ENCODE data around the gene ZNF595. TPM values are rescaled to one million over a fixed set of nuclear protein-coding genes. Genes with fewer than 3 reads are reported as not detected.
A peak's percentile ranks its signal among the peaks of the same experiment; 100 is the strongest.

The ZNF595 gene
- total and polyA plus RNA-seq, 2 experiments from 2014 or later: 13.5 to 27.7 TPM

DNA sequence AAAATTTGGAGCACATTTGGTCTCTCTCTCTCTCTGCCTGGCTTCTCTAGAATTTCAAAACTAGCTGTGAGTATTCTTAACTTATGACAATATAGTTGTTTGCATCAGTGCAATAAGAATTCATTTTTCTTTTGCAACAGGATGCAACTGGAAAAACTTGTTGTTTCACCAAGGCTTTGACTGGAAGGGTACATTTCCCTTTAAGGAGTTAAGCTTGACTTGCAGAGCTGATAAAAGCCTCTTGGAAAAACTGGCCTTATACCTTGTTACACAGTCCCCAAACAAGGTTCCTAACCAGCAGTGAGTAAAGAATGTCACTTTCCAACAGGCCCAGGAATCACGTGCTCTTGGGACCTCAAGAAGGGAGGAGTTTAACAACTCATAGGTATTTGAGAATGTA is 45.3 kb downstream of the ZNF595 start:
- H3K36me3 ChIP-seq: no peaks in the 10 kb centered on the region
- H3K9me3 ChIP-seq (ENCODE audit: low read depth): no peaks in the 10 kb centered on the region

GRCh38 chr4:99863-100262 is 46.7 kb downstream of the ZNF595 start:
- no peak for TF ChIP-seq CTCF (IDR thresholded peaks at IDR 0.05; ENCODE audit: low read depth, low read length)
- Histone ChIP-seq H3K4me1 (ENCODE audit: low read depth) (no peaks in the 10 kb centered on the region), H3K27ac (no peak overlapping the region), H3K36me3 (no peaks in the 10 kb centered on the region), H3K4me3 (no peak overlapping the region), H3K27me3 (peaks cover 9% of the 10 kb centered on the region), H3K9me3 (ENCODE audit: low read depth) (no peaks in the 10 kb centered on the region)
- DNase-seq (ENCODE audit: low read depth in 1 of 2, low spot score in 1 of 2): peak in 1 of 2 donors; percentile 2

More for the DNA sequence above, 45.3 kb downstream of the ZNF595 start:
- Histone ChIP-seq H3K4me3 (no peak overlapping the region), H3K27ac (no peak overlapping the region), H3K27me3 (no peaks in the 10 kb centered on the region), H3K4me1 (ENCODE audit: low read depth) (no peaks in the 10 kb centered on the region)
- no peak for DNase-seq (ENCODE audit: low read depth in 1 of 2, low spot score in 1 of 2)
- no peak for TF ChIP-seq CTCF (IDR thresholded peaks at IDR 0.05; ENCODE audit: low read depth, low read length)

DNA sequence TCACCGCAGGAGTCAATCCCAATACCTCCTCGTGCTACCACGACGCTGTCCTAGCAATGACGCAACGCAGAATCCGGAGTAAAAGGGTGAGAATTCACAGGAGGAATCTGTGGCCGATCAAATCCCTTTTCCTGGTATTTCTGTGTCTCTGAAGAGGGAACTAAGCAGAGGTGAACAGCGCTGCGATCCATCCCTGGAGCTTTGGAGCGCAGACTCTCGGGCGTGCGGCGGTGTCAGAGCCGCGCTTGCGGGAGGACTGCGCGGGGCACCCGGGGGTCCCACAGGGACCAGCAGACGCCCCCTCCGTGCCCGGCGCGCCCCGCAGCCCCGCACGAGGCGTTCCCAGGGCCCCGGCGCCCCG is 53.9 kb downstream of the ZNF595 start:
- H3K27ac ChIP-seq: no peak overlapping the region
- DNase-seq (ENCODE audit: low read depth in 1 of 2, low spot score in 1 of 2): no peak
- peak overlapping the region; percentile 31 for H3K4me3 ChIP-seq
- H3K9me3 ChIP-seq (ENCODE audit: low read depth): no peaks in the 10 kb centered on the region
- TF ChIP-seq CTCF (IDR thresholded peaks at IDR 0.05; ENCODE audit: low read depth, low read length): no peak
- H3K36me3 ChIP-seq: no peaks in the 10 kb centered on the region
- peaks cover 74% of the 10 kb centered on the region for H3K27me3 ChIP-seq
- H3K4me1 ChIP-seq (ENCODE audit: low read depth): no peaks in the 10 kb centered on the region

- TF ChIP-seq CTCF (IDR thresholded peaks at IDR 0.05; ENCODE audit: low read depth, low read length): no peak
- Histone ChIP-seq H3K36me3 (no peaks in the 10 kb centered on the region), H3K4me3 (peak overlapping the region; percentile 31), H3K27ac (no peak overlapping the region), H3K9me3 (ENCODE audit: low read depth) (no peaks in the 10 kb centered on the region), H3K27me3 (peaks cover 75% of the 10 kb centered on the region), H3K4me1 (ENCODE audit: low read depth) (no peaks in the 10 kb centered on the region)
- peak in 1 of 2 donors; percentile 16 for DNase-seq (ENCODE audit: low read depth in 1 of 2, low spot score in 1 of 2)
Measured at GRCh38 chr4:107444-108429, 54.6 kb downstream of the ZNF595 start.

DNA sequence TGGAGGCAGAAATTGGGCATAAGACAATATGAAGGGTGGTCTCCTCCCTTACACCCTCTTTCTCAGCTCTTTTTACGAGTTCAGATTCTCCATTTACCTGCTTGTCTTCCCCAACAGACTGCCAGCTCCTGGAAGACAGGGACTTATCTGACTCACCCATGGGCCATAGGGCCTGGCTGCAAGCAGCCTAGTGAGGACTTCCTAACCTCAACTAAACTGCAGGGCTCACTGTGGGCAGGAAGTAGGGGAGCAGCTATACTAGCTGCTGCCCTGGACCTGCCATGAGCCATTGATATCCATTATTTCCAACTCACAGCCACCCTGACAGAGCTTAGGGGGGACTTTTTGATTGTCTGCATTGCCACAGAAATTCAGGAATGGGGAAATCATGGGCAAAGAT is 59.6 kb downstream of the ZNF595 start:
- Histone ChIP-seq H3K27me3 (peaks cover 36% of the 10 kb centered on the region), H3K9me3 (ENCODE audit: low read depth) (no peaks in the 10 kb centered on the region), H3K27ac (no peak overlapping the region), H3K36me3 (no peaks in the 10 kb centered on the region), H3K4me1 (ENCODE audit: low read depth) (no peaks in the 10 kb centered on the region), H3K4me3 (no peak overlapping the region)
- TF ChIP-seq CTCF (IDR thresholded peaks at IDR 0.05; ENCODE audit: low read depth, low read length): no peak
- DNase-seq (ENCODE audit: low read depth in 1 of 2, low spot score in 1 of 2): no peak

Data from cardiac muscle cell (in vitro differentiated cells and primary cell).